ENCODE results near the gene KRT17.
"Not testable (repeated sequence)": the region's sequence is repeated elsewhere in the genome, so short reads cannot be mapped to it uniquely, and the experiment has no call there.

The KRT17 gene

GRCh38 chr17:41653892-41654677 lies 29.7 kb upstream of the KRT17 start:
- DNase-seq (ENCODE audit: low read depth) = no peak

GRCh38 chr17:41653421-41653820 lies 29.0 kb upstream of the KRT17 start:
- no peak for DNase-seq (ENCODE audit: low read depth)

- DNase-seq (ENCODE audit: low read depth) = no peak
Measured at GRCh38 chr17:41652461-41652970, 28.1 kb upstream of the KRT17 start.

GRCh38 chr17:41651625-41652460 lies 27.5 kb upstream of the KRT17 start:
- no peak for DNase-seq (ENCODE audit: low read depth)

- DNase-seq (ENCODE audit: low read depth) = no peak
Measured at GRCh38 chr17:41650794-41651624, 26.6 kb upstream of the KRT17 start.

- DNase-seq (ENCODE audit: low read depth) = no peak
Measured at GRCh38 chr17:41649923-41650519, 25.6 kb upstream of the KRT17 start.

GRCh38 chr17:41648411-41649195 lies 24.2 kb upstream of the KRT17 start:
- DNase-seq (ENCODE audit: low read depth) = peak; percentile 83

GRCh38 chr17:41647940-41648410 lies 23.6 kb upstream of the KRT17 start:
- peak; percentile 73 for DNase-seq (ENCODE audit: low read depth)

GRCh38 chr17:41647038-41647813 lies 22.9 kb upstream of the KRT17 start:
- peak; percentile 16 for DNase-seq (ENCODE audit: low read depth)

GRCh38 chr17:41642252-41643156 lies 18.1 kb upstream of the KRT17 start:
- no peak for DNase-seq (ENCODE audit: low read depth)

GRCh38 chr17:41640596-41640995 lies 16.2 kb upstream of the KRT17 start:
- DNase-seq (ENCODE audit: low read depth) = not testable (repeated sequence)

GRCh38 chr17:41639492-41640473 lies 15.4 kb upstream of the KRT17 start:
- no peak for DNase-seq (ENCODE audit: low read depth)

GRCh38 chr17:41638941-41639340 lies 14.6 kb upstream of the KRT17 start:
- no peak for DNase-seq (ENCODE audit: low read depth)

GRCh38 chr17:41638194-41638593 lies 13.8 kb upstream of the KRT17 start:
- no peak for DNase-seq (ENCODE audit: low read depth)

- no peak for DNase-seq (ENCODE audit: low read depth)
Measured at GRCh38 chr17:41636652-41637051, 12.3 kb upstream of the KRT17 start.

GRCh38 chr17:41635121-41636097 lies 11.0 kb upstream of the KRT17 start:
- no peak for DNase-seq (ENCODE audit: low read depth)

Measured in EH (cell line).